ENCODE measurements around the gene KIT.
A peak's percentile ranks its signal among the peaks of the same experiment; 100 is the strongest.
"Not testable (repeated sequence)": the region's sequence is repeated elsewhere in the genome, so short reads cannot be mapped to it uniquely, and the experiment has no call there.

The KIT gene

GRCh38 chr4:54657551-54658251 lies at the start of gene KIT:
Gene KIT (plus strand): TSS chr4:54657957. CDS start chr4:54658015, 58 bp downstream.
- Histone ChIP-seq H3K4me3 (ENCODE audit: low read length) (peak within 1 kb of the TSS; percentile 79), H3K4me1 (ENCODE audit: control insufficient read depth, insufficient read depth, low read length) (peaks cover 28% of the 10 kb centered on the region), H3K36me3 (ENCODE audit: control insufficient read depth, insufficient read depth, low read length, severe bottlenecking) (no peaks in the 10 kb centered on the region), H3K9ac (ENCODE audit: low read length) (peak within 1 kb of the TSS; percentile 65), H3K27me3 (replicated peaks; ENCODE audit: control insufficient read depth, insufficient read depth, low read length) (peaks cover 11% of the 10 kb centered on the region), H3K9me3 (ENCODE audit: control insufficient read depth, low read length) (no peaks in the 10 kb centered on the region)
- DNase-seq (ENCODE audit: low read depth): peak; percentile 73

- Histone ChIP-seq H3K4me1 (ENCODE audit: control insufficient read depth, insufficient read depth, low read length) (no peaks in the 10 kb centered on the region), H3K36me3 (ENCODE audit: control insufficient read depth, insufficient read depth, low read length, severe bottlenecking) (no peaks in the 10 kb centered on the region), H3K9me3 (ENCODE audit: control insufficient read depth, low read length) (peaks cover 9% of the 10 kb centered on the region), H3K9ac (ENCODE audit: low read length) (no peak overlapping the region), H3K4me3 (ENCODE audit: low read length) (no peak overlapping the region), H3K27me3 (replicated peaks; ENCODE audit: control insufficient read depth, insufficient read depth, low read length) (peaks cover 5% of the 10 kb centered on the region)
- DNase-seq (ENCODE audit: low read depth): no peak
These were observed 48.4 kb upstream of the KIT start for GRCh38 chr4:54609310-54609709.

- Histone ChIP-seq H3K9me3 (ENCODE audit: control insufficient read depth, low read length) (no peaks in the 10 kb centered on the region), H3K9ac (ENCODE audit: low read length) (no peak overlapping the region), H3K27me3 (replicated peaks; ENCODE audit: control insufficient read depth, insufficient read depth, low read length) (peaks cover 10% of the 10 kb centered on the region), H3K4me3 (ENCODE audit: low read length) (no peak overlapping the region), H3K36me3 (ENCODE audit: control insufficient read depth, insufficient read depth, low read length, severe bottlenecking) (no peaks in the 10 kb centered on the region), H3K4me1 (ENCODE audit: control insufficient read depth, insufficient read depth, low read length) (no peaks in the 10 kb centered on the region)
- DNase-seq (ENCODE audit: low read depth): no peak
These were observed 43.6 kb upstream of the KIT start for GRCh38 chr4:54614149-54614548.

GRCh38 chr4:54620773-54621172 lies 37.0 kb upstream of the KIT start:
- Histone ChIP-seq H3K4me3 (ENCODE audit: low read length) (no peak overlapping the region), H3K9me3 (ENCODE audit: control insufficient read depth, low read length) (no peaks in the 10 kb centered on the region), H3K36me3 (ENCODE audit: control insufficient read depth, insufficient read depth, low read length, severe bottlenecking) (no peaks in the 10 kb centered on the region), H3K27me3 (replicated peaks; ENCODE audit: control insufficient read depth, insufficient read depth, low read length) (peaks cover 10% of the 10 kb centered on the region), H3K4me1 (ENCODE audit: control insufficient read depth, insufficient read depth, low read length) (peaks cover 7% of the 10 kb centered on the region), H3K9ac (ENCODE audit: low read length) (no peak overlapping the region)
- DNase-seq (ENCODE audit: low read depth): no peak

- peaks cover 2% of the 10 kb centered on the region for H3K9me3 ChIP-seq (ENCODE audit: control insufficient read depth, low read length)
- no peak overlapping the region for H3K9ac ChIP-seq (ENCODE audit: low read length)
- no peaks in the 10 kb centered on the region for H3K36me3 ChIP-seq (ENCODE audit: control insufficient read depth, insufficient read depth, low read length, severe bottlenecking)
- H3K27me3 ChIP-seq (replicated peaks; ENCODE audit: control insufficient read depth, insufficient read depth, low read length): peaks cover 28% of the 10 kb centered on the region
- no peak overlapping the region for H3K4me3 ChIP-seq (ENCODE audit: low read length)
- peak; percentile 52 for DNase-seq (ENCODE audit: low read depth)
- H3K4me1 ChIP-seq (ENCODE audit: control insufficient read depth, insufficient read depth, low read length): peaks cover 12% of the 10 kb centered on the region
These were observed 32.4 kb upstream of the KIT start for GRCh38 chr4:54625391-54625790.

GRCh38 chr4:54626113-54626512 lies 31.6 kb upstream of the KIT start:
- peaks cover 2% of the 10 kb centered on the region for H3K9me3 ChIP-seq (ENCODE audit: control insufficient read depth, low read length)
- H3K36me3 ChIP-seq (ENCODE audit: control insufficient read depth, insufficient read depth, low read length, severe bottlenecking): no peaks in the 10 kb centered on the region
- H3K4me1 ChIP-seq (ENCODE audit: control insufficient read depth, insufficient read depth, low read length): peaks cover 12% of the 10 kb centered on the region
- H3K4me3 ChIP-seq (ENCODE audit: low read length): no peak overlapping the region
- H3K27me3 ChIP-seq (replicated peaks; ENCODE audit: control insufficient read depth, insufficient read depth, low read length): peaks cover 35% of the 10 kb centered on the region
- no peak for DNase-seq (ENCODE audit: low read depth)
- no peak overlapping the region for H3K9ac ChIP-seq (ENCODE audit: low read length)

GRCh38 chr4:54632537-54632936 lies 25.2 kb upstream of the KIT start:
- DNase-seq (ENCODE audit: low read depth): no peak
- Histone ChIP-seq H3K9me3 (ENCODE audit: control insufficient read depth, low read length) (peaks cover 2% of the 10 kb centered on the region), H3K9ac (ENCODE audit: low read length) (no peak overlapping the region)

GRCh38 chr4:54633102-54633740 lies 24.5 kb upstream of the KIT start:
- DNase-seq (ENCODE audit: low read depth); H3K9ac ChIP-seq (ENCODE audit: low read length); H3K4me3 ChIP-seq (ENCODE audit: low read length); H3K9me3 ChIP-seq (ENCODE audit: control insufficient read depth, low read length); H3K36me3 ChIP-seq (ENCODE audit: control insufficient read depth, insufficient read depth, low read length, severe bottlenecking); H3K4me1 ChIP-seq (ENCODE audit: control insufficient read depth, insufficient read depth, low read length): not testable (repeated sequence)
- peaks cover 23% of the 10 kb centered on the region for H3K27me3 ChIP-seq (replicated peaks; ENCODE audit: control insufficient read depth, insufficient read depth, low read length)

More at GRCh38 chr4:54632537-54632936, 25.2 kb upstream of the KIT start:
- no peaks in the 10 kb centered on the region for H3K36me3 ChIP-seq (ENCODE audit: control insufficient read depth, insufficient read depth, low read length, severe bottlenecking)
- H3K27me3 ChIP-seq (replicated peaks; ENCODE audit: control insufficient read depth, insufficient read depth, low read length): peaks cover 29% of the 10 kb centered on the region
- H3K4me1 ChIP-seq (ENCODE audit: control insufficient read depth, insufficient read depth, low read length): no peaks in the 10 kb centered on the region
- H3K4me3 ChIP-seq (ENCODE audit: low read length): no peak overlapping the region

GRCh38 chr4:54635318-54635717 lies 22.4 kb upstream of the KIT start:
- no peaks in the 10 kb centered on the region for H3K36me3 ChIP-seq (ENCODE audit: control insufficient read depth, insufficient read depth, low read length, severe bottlenecking)
- H3K27me3 ChIP-seq (replicated peaks; ENCODE audit: control insufficient read depth, insufficient read depth, low read length): peaks cover 17% of the 10 kb centered on the region
- no peak overlapping the region for H3K4me3 ChIP-seq (ENCODE audit: low read length)
- H3K9ac ChIP-seq (ENCODE audit: low read length): no peak overlapping the region
- H3K4me1 ChIP-seq (ENCODE audit: control insufficient read depth, insufficient read depth, low read length): no peaks in the 10 kb centered on the region
- DNase-seq (ENCODE audit: low read depth): no peak
- H3K9me3 ChIP-seq (ENCODE audit: control insufficient read depth, low read length): no peaks in the 10 kb centered on the region

GRCh38 chr4:54637325-54637724 lies 20.4 kb upstream of the KIT start:
- no peak for DNase-seq (ENCODE audit: low read depth)
- H3K36me3 ChIP-seq (ENCODE audit: control insufficient read depth, insufficient read depth, low read length, severe bottlenecking): no peaks in the 10 kb centered on the region
- no peaks in the 10 kb centered on the region for H3K9me3 ChIP-seq (ENCODE audit: control insufficient read depth, low read length)
- no peak overlapping the region for H3K4me3 ChIP-seq (ENCODE audit: low read length)
- no peaks in the 10 kb centered on the region for H3K27me3 ChIP-seq (replicated peaks; ENCODE audit: control insufficient read depth, insufficient read depth, low read length)
- no peak overlapping the region for H3K9ac ChIP-seq (ENCODE audit: low read length)
- H3K4me1 ChIP-seq (ENCODE audit: control insufficient read depth, insufficient read depth, low read length): no peaks in the 10 kb centered on the region

- not testable (repeated sequence) for H3K36me3 ChIP-seq (ENCODE audit: control insufficient read depth, insufficient read depth, low read length, severe bottlenecking); H3K4me3 ChIP-seq (ENCODE audit: low read length); DNase-seq (ENCODE audit: low read depth); H3K4me1 ChIP-seq (ENCODE audit: control insufficient read depth, insufficient read depth, low read length); H3K9ac ChIP-seq (ENCODE audit: low read length); H3K9me3 ChIP-seq (ENCODE audit: control insufficient read depth, low read length); H3K27me3 ChIP-seq (replicated peaks; ENCODE audit: control insufficient read depth, insufficient read depth, low read length)
These were observed 16.7 kb upstream of the KIT start for GRCh38 chr4:54641101-54641500.

Data from adipocyte (in vitro differentiated cells).